Panc1 (cell line): ENCODE results near the gene SRSF7. TPM values are rescaled to one million over a fixed set of nuclear protein-coding genes. Genes with fewer than 3 reads are reported as not detected.

Experiments
- ATAC-seq: fragments of 200-7000 bp; cut with Tn5 transposase; 2 replicates; pipeline ENCODE4 v1.9.1; 2020; ENCODE audit warnings: mild to moderate bottlenecking, moderate library complexity
- BruUV-seq: library from RNA; stranded (reverse); fragments of 400-500 nt; replicated peaks from 2 replicates; lab custom pipeline; 2021; lab: Mats Ljungman, UMichigan
- CTCF ChIA-PET: fragments of 300-600 bp; sonication (Branson Sonifier 250); formaldehyde crosslinking; loops from one replicate; lab custom pipeline; 2022; ENCODE audit warnings: antibody characterized with exemption; lab: Charles Lee
- POLR2A ChIA-PET: fragments of 300-600 bp; sonication (Branson Sonifier 250); formaldehyde crosslinking; loops from one replicate; lab custom pipeline; 2022; ENCODE audit warnings: antibody characterized with exemption; lab: Charles Lee
- DNase-seq: peaks from one replicate; pipeline ENCODE4 v3.0.0-alpha.2; 2010; ENCODE audit warnings: low read depth, low spot score
- H3K27ac ChIP-seq: 2 replicates; pipeline ENCODE4 v1.5.1; 2011; ENCODE audit warnings: mild to moderate bottlenecking, low read length, inconsistent platforms
- H3K27me3 ChIP-seq: fragments of 200-500 bp; sonication (Bioruptor generic); 2 replicates; pipeline ENCODE4 v1.6.0; 2014; ENCODE audit warnings: low read length, inconsistent platforms; ENCODE audit not compliant: control insufficient read depth, insufficient read depth
- H3K36me3 ChIP-seq: fragments of 200-500 bp; sonication (Bioruptor generic); 2 replicates; pipeline ENCODE4 v1.5.1; 2014; ENCODE audit warnings: inconsistent platforms, mild to moderate bottlenecking, low read length, moderate library complexity; ENCODE audit not compliant: control insufficient read depth, insufficient read depth
- H3K4me1 ChIP-seq: 2 replicates; pipeline ENCODE4 v1.5.1; 2011; ENCODE audit warnings: inconsistent platforms, mild to moderate bottlenecking, low read length, moderate library complexity; ENCODE audit not compliant: control insufficient read depth, insufficient read depth
- H3K4me3 ChIP-seq, 2 experiments: 2 replicates each; pipeline ENCODE4 v1.5.1; 2011 to 2012; ENCODE audit warnings: low read depth in 2 of 2, low read length in 2 of 2, mild to moderate bottlenecking in 2 of 2, inconsistent platforms in 1 of 2, moderate library complexity in 1 of 2
- H3K9me3 ChIP-seq: fragments of 200-500 bp; sonication (Bioruptor generic); 2 replicates; pipeline ENCODE4 v1.5.1; 2014; ENCODE audit warnings: low read depth, mild to moderate bottlenecking, inconsistent platforms, low read length, moderate library complexity; ENCODE audit not compliant: control insufficient read depth, insufficient read depth
- POLR2AphosphoS5 ChIP-seq: IDR thresholded peaks from 2 replicates; pipeline ENCODE4 v1.6.1; 2012; ENCODE audit warnings: mild to moderate bottlenecking, low read depth, low read length, moderate library complexity
- REST ChIP-seq, 2 experiments: IDR thresholded peaks; 2 replicates each; pipeline ENCODE4 v1.6.1; 2011 to 2012; ENCODE audit warnings: low read depth in 2 of 2, control low read depth in 1 of 2, low read length in 1 of 2, mild to moderate bottlenecking in 1 of 2, moderate library complexity in 1 of 2; ENCODE audit not compliant: insufficient read depth in 1 of 2
- SIN3A ChIP-seq: IDR thresholded peaks from 2 replicates; pipeline ENCODE4 v1.6.1; 2012; ENCODE audit warnings: low read depth, mild to moderate bottlenecking, low read length, moderate library complexity, borderline replicate concordance; ENCODE audit not compliant: insufficient read depth
- TCF7L2 ChIP-seq: IDR thresholded peaks from 2 replicates; pipeline ENCODE4 v1.6.1; 2011; ENCODE audit warnings: mild to moderate bottlenecking, low read depth, low read length, inconsistent platforms
- in situ Hi-C: cut with HindIII; loops from 2 replicates; pipeline ENCODE4 v1.10.0; 2016; ENCODE audit warnings: low sequenced_read_pairs, low pct_unique_long_range_greater_than_20kb
- intact Hi-C: fragments of 100-400 bp; cut with micrococcal nuclease; formaldehyde crosslinking; loops from one replicate; pipeline ENCODE4 v1.10.0; 2022; ENCODE audit not compliant: unreplicated experiment
- total RNA-seq: library from RNA; stranded (reverse); gene quantifications from one replicate; pipeline ENCODE4 v1.2.1, GENCODE V29; 2021; ENCODE audit not compliant: unreplicated experiment

The SRSF7 gene
- total RNA-seq, 1 experiment from 2014 or later: 220 TPM

GRCh38 chr2:38698467-38699003, 52.6 kb downstream of the SRSF7 start:
- CTCF ChIA-PET: no interaction called here
- no peaks in the 10 kb centered on the region for H3K27me3 ChIP-seq
- H3K4me1 ChIP-seq: peaks cover 27% of the 10 kb centered on the region
- H3K4me3 ChIP-seq: no peak overlapping the region
- intact Hi-C loops: no loop called here
- DNase-seq (no peak), ATAC-seq (no peak)
- peak overlapping the region; percentile 41; the same call in 1 of the 2 replicates for H3K27ac ChIP-seq
- no peaks in the 10 kb centered on the region for H3K9me3 ChIP-seq
- POLR2A ChIA-PET: interaction anchor here (0.6 to 1.0 kb wide), 2 partner anchors 9 to 161 kb away, joined by 3 to 11 read pairs; no protein-coding TSS in a partner anchor
- no peak for TF ChIP-seq REST (IDR thresholded peaks at IDR 0.05; ENCODE audit: insufficient read depth in 1 of 2, low read depth in 2 of 2, low read length in 1 of 2)
- BruUV-seq: no TSS peak
- no peaks in the 10 kb centered on the region for H3K36me3 ChIP-seq
- in situ Hi-C loops: no loop called here

GRCh38 chr2:38697116-38697840, 53.9 kb downstream of the SRSF7 start:
- Histone ChIP-seq H3K9me3 (no peaks in the 10 kb centered on the region), H3K36me3 (no peaks in the 10 kb centered on the region), H3K27me3 (no peaks in the 10 kb centered on the region), H3K4me3 (no peak overlapping the region), H3K27ac (no peak overlapping the region), H3K4me1 (peaks cover 29% of the 10 kb centered on the region)
- ATAC-seq: no peak
- no TSS peak for BruUV-seq
- CTCF ChIA-PET: interaction anchor here (0.5 kb wide), 1 partner anchor 1448 kb away, joined by 3 read pairs; no protein-coding TSS in a partner anchor
- intact Hi-C loops (no loop called here), in situ Hi-C loops (no loop called here)
- peak; percentile 88 for TF ChIP-seq TCF7L2
- no peak for TF ChIP-seq SIN3A
- no peak for TF ChIP-seq POLR2AphosphoS5
- DNase-seq: no peak
- POLR2A ChIA-PET: interaction anchor here (1.0 kb wide), 1 partner anchor 10 kb away, joined by 3 read pairs; no protein-coding TSS in a partner anchor

Other genes starting within 250 kb of the SRSF7 start
- gene HNRNPLL, start 148.4 kb downstream of the SRSF7 start, total RNA-seq: 69.8 TPM
- 20.5 TPM for gene GALM, start 85.2 kb downstream of the SRSF7 start, total RNA-seq
- gene GEMIN6, start 26.8 kb upstream of the SRSF7 start, total RNA-seq: 24.6 TPM
- gene DHX57, start 124.6 kb upstream of the SRSF7 start, total RNA-seq: 20.6 TPM
- 10.1 TPM for gene MORN2, start 124.6 kb upstream of the SRSF7 start, total RNA-seq
- 0.41 TPM for gene ARHGEF33, start 138.5 kb upstream of the SRSF7 start, total RNA-seq